Trophoblast cell (in vitro differentiated cells and primary cell): ENCODE measurements around the gene MGMT.

Source experiments
- DNase-seq, 2 donors: peaks; one replicate each; pipeline ENCODE4 v3.0.0-alpha.2; 2016
- H2AFZ ChIP-seq: 2 replicates; pipeline ENCODE4 v1.6.1; 2013; ENCODE audit warnings: low read length, moderate library complexity, mild to moderate bottlenecking; ENCODE audit not compliant: insufficient read depth, poor library complexity
- H2AK5ac ChIP-seq: 2 replicates; pipeline ENCODE4 v1.6.1; 2013; ENCODE audit warnings: mild to moderate bottlenecking, low read length
- H2BK120ac ChIP-seq: 2 replicates; pipeline ENCODE4 v1.6.1; 2013; ENCODE audit warnings: low read length, mild to moderate bottlenecking, moderate library complexity; ENCODE audit not compliant: insufficient read depth, poor library complexity
- H2BK12ac ChIP-seq: 2 replicates; pipeline ENCODE4 v1.6.1; 2013; ENCODE audit warnings: mild to moderate bottlenecking, low read length, moderate library complexity
- H2BK5ac ChIP-seq: 2 replicates; pipeline ENCODE4 v1.6.1; 2013; ENCODE audit warnings: low read length, low read depth, moderate library complexity, mild to moderate bottlenecking; ENCODE audit not compliant: poor library complexity
- H3K14ac ChIP-seq: 2 replicates; pipeline ENCODE4 v1.6.1; 2013; ENCODE audit warnings: mild to moderate bottlenecking, low read length
- H3K18ac ChIP-seq: 2 replicates; pipeline ENCODE4 v1.6.1; 2013; ENCODE audit warnings: mild to moderate bottlenecking, low read length
- H3K23ac ChIP-seq: 2 replicates; pipeline ENCODE4 v1.6.1; 2013; ENCODE audit warnings: low read length
- H3K27ac ChIP-seq: 2 replicates; pipeline ENCODE4 v1.5.1; 2013; ENCODE audit warnings: low read depth, mild to moderate bottlenecking, inconsistent platforms, low read length, moderate library complexity
- H3K27me3 ChIP-seq: 2 replicates; pipeline ENCODE4 v1.6.1; 2013; ENCODE audit warnings: inconsistent platforms, mild to moderate bottlenecking, low read length, moderate library complexity; ENCODE audit not compliant: insufficient read depth
- H3K36me3 ChIP-seq, 2 experiments: 1 replicate in 1 of 2; 2 replicates in 1 of 2; pipeline ENCODE4 v1.6.1; 2013; ENCODE audit warnings: low read length in 2 of 2, mild to moderate bottlenecking in 2 of 2, moderate library complexity in 1 of 2; ENCODE audit not compliant: insufficient read depth in 2 of 2, control insufficient read depth in 1 of 2
- H3K4ac ChIP-seq: 2 replicates; pipeline ENCODE4 v1.6.1; 2013; ENCODE audit warnings: low read depth, mild to moderate bottlenecking, low read length, moderate library complexity
- H3K4me1 ChIP-seq, 2 experiments: 1 replicate in 1 of 2; 2 replicates in 1 of 2; pipeline ENCODE4 v1.6.1; 2013; ENCODE audit warnings: low read length in 2 of 2, mild to moderate bottlenecking in 2 of 2, moderate library complexity in 1 of 2; ENCODE audit not compliant: insufficient read depth in 2 of 2, control insufficient read depth in 1 of 2
- H3K4me2 ChIP-seq: 2 replicates; pipeline ENCODE4 v1.6.1; 2013; ENCODE audit warnings: inconsistent platforms, mild to moderate bottlenecking, low read length, moderate library complexity
- H3K4me3 ChIP-seq: 2 replicates; pipeline ENCODE4 v1.5.1; 2013; ENCODE audit warnings: mild to moderate bottlenecking, low read depth, low read length, inconsistent platforms
- H3K79me1 ChIP-seq: one replicate; pipeline ENCODE4 v1.6.1; 2013; ENCODE audit warnings: low read length
- H3K79me2 ChIP-seq: 2 replicates; pipeline ENCODE4 v1.6.1; 2013; ENCODE audit warnings: low read length, mild to moderate bottlenecking; ENCODE audit not compliant: control insufficient read depth, insufficient read depth, poor library complexity
- H3K9ac ChIP-seq: 2 replicates; pipeline ENCODE4 v1.6.1; 2013; ENCODE audit warnings: mild to moderate bottlenecking, low read length
- H3K9me3 ChIP-seq: 2 replicates; pipeline ENCODE4 v1.6.1; 2013; ENCODE audit warnings: low read depth, mild to moderate bottlenecking, control low read depth, inconsistent platforms, low read length; ENCODE audit not compliant: insufficient read depth
- H4K12ac ChIP-seq: 2 replicates; pipeline ENCODE4 v1.6.1; 2013; ENCODE audit warnings: low read depth, mild to moderate bottlenecking, low read length, moderate library complexity
- H4K8ac ChIP-seq: 2 replicates; pipeline ENCODE4 v1.6.1; 2013; ENCODE audit warnings: low read depth, mild to moderate bottlenecking, low read length, moderate library complexity
- H4K91ac ChIP-seq: one replicate; pipeline ENCODE4 v1.6.1; 2013; ENCODE audit warnings: low read depth, mild to moderate bottlenecking, low read length, moderate library complexity
- WGBS: extraction: QIAGEN DNeasy Blood & Tissue Kit; methylation state at CpG from one replicate; pipeline ENCODE4 v1.1.7; 2013; ENCODE audit warnings: missing lambda C conversion rate; ENCODE audit not compliant: insufficient read length, insufficient coverage; ENCODE audit errors: extremely low coverage; 5-methylcytosine and 5-hydroxymethylcytosine counted together

MGMT gene

DNA sequence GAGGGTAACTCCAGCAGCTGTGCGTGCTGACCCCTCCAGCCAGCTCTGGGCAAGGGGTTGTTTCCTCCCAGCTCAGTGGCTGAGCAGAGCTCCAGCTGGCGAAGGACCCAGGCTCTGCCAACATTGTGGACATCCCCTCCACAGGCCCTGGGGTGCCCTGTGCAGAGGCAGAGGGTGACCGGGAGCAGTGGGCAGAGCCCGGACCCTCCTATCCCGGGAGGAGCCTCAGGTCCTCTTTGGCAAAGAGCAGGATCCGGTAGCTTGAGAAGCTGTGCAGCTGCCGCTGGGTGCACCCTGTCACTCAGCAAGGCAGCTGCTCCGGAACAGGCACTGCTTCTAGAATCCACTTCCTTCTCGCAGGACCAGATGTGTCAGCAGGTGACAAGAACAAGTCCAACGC, 321.2 kb downstream of the MGMT start:
- Histone ChIP-seq H3K27me3 (no peaks in the 10 kb centered on the region), H3K14ac (no peak overlapping the region), H4K91ac (no peak overlapping the region), H3K4ac (no peak overlapping the region), H3K18ac (no peak overlapping the region), H3K9ac (no peak overlapping the region), H3K4me2 (no peak overlapping the region), H3K9me3 (peaks cover 5% of the 10 kb centered on the region), H2BK5ac (no peak overlapping the region), H4K8ac (no peak overlapping the region), H4K12ac (no peak overlapping the region), H3K79me1 (no peaks in the 10 kb centered on the region), H3K4me3 (no peak overlapping the region), H2AFZ (no peak overlapping the region), H2AK5ac (no peak overlapping the region), H3K4me1 (no peaks in the 10 kb centered on the region), H2BK12ac (no peak overlapping the region), H3K27ac (no peak overlapping the region), H2BK120ac (no peak overlapping the region), H3K79me2 (no peaks in the 10 kb centered on the region), H3K23ac (no peak overlapping the region), H3K36me3 (no peaks in the 10 kb centered on the region)
- DNase-seq = no peak
- WGBS = no CpG with 5 or more reads among the region's 10 CpGs

DNA sequence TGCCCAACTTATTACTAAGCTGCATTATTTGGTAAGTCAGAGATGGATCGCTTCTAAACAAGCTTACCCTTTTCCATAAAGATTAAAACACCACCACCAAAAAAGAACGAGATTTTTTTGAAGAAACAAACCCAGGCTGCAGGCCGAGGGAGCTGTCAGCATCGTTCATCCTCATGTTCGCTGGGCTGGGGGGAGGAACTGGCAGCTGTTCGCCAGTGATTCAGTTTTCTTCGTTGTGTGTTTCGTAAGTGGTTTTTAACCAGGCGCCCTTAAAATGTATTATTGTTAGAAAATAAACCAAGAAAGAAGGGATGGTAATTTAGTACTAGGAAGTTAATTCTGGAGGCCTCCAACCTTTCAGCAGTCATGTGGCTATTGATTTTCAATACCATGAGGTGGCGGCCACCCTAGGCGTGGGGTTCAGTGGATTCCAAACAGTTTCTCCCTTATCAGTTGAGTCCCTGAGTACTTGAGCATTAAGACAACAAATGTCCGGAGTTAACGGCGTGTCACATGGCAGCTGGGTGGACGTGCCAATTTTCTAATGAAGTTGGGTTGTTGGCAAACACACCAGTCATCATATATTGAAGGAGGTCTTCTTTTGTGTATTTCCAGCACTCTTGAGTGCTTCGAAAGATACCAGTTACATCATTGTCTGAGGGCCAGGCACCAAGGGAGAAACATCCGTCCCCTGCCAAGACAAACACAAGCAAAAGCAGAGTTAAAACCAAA, 323.8 kb downstream of the MGMT start:
- no peak overlapping the region for H4K8ac ChIP-seq
- WGBS = no CpG with 5 or more reads among the region's 17 CpGs
- DNase-seq = no peak
- H3K18ac ChIP-seq = no peak overlapping the region
- H3K4me1 ChIP-seq = no peaks in the 10 kb centered on the region
- peaks cover 5% of the 10 kb centered on the region for H3K9me3 ChIP-seq
- H4K91ac ChIP-seq = no peak overlapping the region
- no peak overlapping the region for H4K12ac ChIP-seq
- no peaks in the 10 kb centered on the region for H3K27me3 ChIP-seq
- no peak overlapping the region for H3K23ac ChIP-seq
- H3K4me3 ChIP-seq = no peak overlapping the region
- H2BK5ac ChIP-seq = no peak overlapping the region
- no peaks in the 10 kb centered on the region for H3K79me2 ChIP-seq
- no peak overlapping the region for H3K4ac ChIP-seq
- no peaks in the 10 kb centered on the region for H3K79me1 ChIP-seq
- no peak overlapping the region for H3K14ac ChIP-seq
- no peaks in the 10 kb centered on the region for H3K36me3 ChIP-seq
- no peak overlapping the region for H2BK120ac ChIP-seq
- no peak overlapping the region for H2AFZ ChIP-seq
- no peak overlapping the region for H3K4me2 ChIP-seq
- no peak overlapping the region for H3K9ac ChIP-seq
- no peak overlapping the region for H2AK5ac ChIP-seq
- no peak overlapping the region for H2BK12ac ChIP-seq
- H3K27ac ChIP-seq = no peak overlapping the region

- no peak overlapping the region for H3K4me3 ChIP-seq
- no peak overlapping the region for H4K12ac ChIP-seq
- H3K14ac ChIP-seq = no peak overlapping the region
- no peak overlapping the region for H3K18ac ChIP-seq
- H3K27ac ChIP-seq = no peak overlapping the region
- no peak overlapping the region for H2BK5ac ChIP-seq
- no CpG with 5 or more reads among the region's 7 CpGs for WGBS
- H3K23ac ChIP-seq = no peak overlapping the region
- no peak overlapping the region for H3K4ac ChIP-seq
- no peak overlapping the region for H2AFZ ChIP-seq
- no peaks in the 10 kb centered on the region for H3K36me3 ChIP-seq
- peaks cover 5% of the 10 kb centered on the region for H3K9me3 ChIP-seq
- no peaks in the 10 kb centered on the region for H3K27me3 ChIP-seq
- H3K79me2 ChIP-seq = no peaks in the 10 kb centered on the region
- H2BK12ac ChIP-seq = no peak overlapping the region
- H3K4me1 ChIP-seq = no peaks in the 10 kb centered on the region
- no peak overlapping the region for H4K8ac ChIP-seq
- H4K91ac ChIP-seq = no peak overlapping the region
- no peak overlapping the region for H3K4me2 ChIP-seq
- H3K9ac ChIP-seq = no peak overlapping the region
- DNase-seq = no peak
- H2AK5ac ChIP-seq = no peak overlapping the region
- H2BK120ac ChIP-seq = no peak overlapping the region
- H3K79me1 ChIP-seq = no peaks in the 10 kb centered on the region
Observed at GRCh38 chr10:129792141-129792540, 325.1 kb downstream of the MGMT start.

DNA sequence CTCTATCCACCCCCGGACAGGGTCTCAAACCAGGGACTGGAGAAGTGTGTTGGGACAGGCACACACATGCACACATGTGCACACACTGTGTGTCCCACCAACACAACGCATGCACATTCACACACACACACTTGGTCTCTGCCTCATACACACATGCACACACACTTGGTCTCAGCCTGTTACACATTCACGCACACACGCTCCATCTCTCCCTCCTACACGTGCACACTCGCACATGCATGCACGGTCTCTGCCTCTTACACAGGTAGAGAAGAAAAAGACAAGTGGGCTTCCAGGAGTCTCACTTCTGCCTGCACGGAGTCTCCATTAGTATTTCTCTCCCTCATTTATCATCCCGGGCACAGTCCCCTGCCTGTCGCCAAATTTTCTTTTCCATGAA, 325.8 kb downstream of the MGMT start:
- Histone ChIP-seq H4K91ac (no peak overlapping the region), H3K27me3 (no peaks in the 10 kb centered on the region), H3K27ac (no peak overlapping the region), H3K18ac (no peak overlapping the region), H2BK5ac (no peak overlapping the region), H4K8ac (no peak overlapping the region), H3K4ac (no peak overlapping the region), H3K9ac (no peak overlapping the region), H3K23ac (no peak overlapping the region), H3K36me3 (no peaks in the 10 kb centered on the region), H2AFZ (no peak overlapping the region), H3K9me3 (peaks cover 5% of the 10 kb centered on the region), H4K12ac (no peak overlapping the region), H3K79me1 (no peaks in the 10 kb centered on the region), H2BK12ac (no peak overlapping the region), H3K79me2 (no peaks in the 10 kb centered on the region), H3K4me1 (no peaks in the 10 kb centered on the region), H3K14ac (no peak overlapping the region), H3K4me3 (no peak overlapping the region), H2AK5ac (no peak overlapping the region), H3K4me2 (no peak overlapping the region), H2BK120ac (no peak overlapping the region)
- no peak for DNase-seq
- no CpG with 5 or more reads among the region's 10 CpGs for WGBS
